ENCODE data around the gene VBP1.
A peak's percentile ranks its signal among the peaks of the same experiment; 100 is the strongest.
"Not testable (repeated sequence)": the region's sequence is repeated elsewhere in the genome, so short reads cannot be mapped to it uniquely, and the experiment has no call there.

VBP1 gene

DNA sequence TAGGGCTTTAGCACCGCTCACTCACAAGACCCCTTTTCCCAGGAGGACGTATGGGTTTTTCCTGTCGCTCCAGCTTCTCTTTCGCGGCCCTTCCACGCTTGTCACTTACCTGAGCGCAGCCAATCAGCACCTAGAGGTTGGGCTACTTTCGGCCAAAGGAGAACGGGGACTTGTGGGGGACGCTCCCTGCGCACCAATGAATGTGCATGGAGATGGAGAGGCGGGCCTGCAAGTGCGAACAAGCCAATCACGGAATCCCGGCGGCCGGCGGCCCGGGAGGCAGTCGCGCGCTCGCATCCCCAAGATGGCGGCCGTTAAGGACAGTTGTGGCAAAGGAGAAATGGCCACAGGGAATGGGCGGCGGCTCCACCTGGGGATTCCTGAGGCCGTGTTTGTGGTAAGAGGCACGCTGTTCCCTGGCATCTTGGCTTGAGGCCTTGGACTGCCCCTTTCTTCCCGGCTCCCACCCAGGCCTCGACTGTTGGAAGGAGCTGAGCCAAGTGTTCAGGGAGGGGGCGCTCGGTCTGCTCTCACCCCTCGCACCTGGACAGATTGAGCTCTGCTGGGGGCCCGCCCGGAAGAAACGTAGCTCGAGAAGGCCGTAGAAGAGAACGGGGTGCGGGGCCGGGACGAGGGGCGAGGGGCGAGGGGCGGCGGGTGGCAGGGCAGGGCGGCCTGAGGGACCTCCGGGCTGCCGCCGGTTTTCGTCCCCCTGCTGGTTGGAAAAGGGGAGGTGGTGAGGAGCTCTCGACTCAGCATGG, at the start of gene VBP1:
TSS of gene VBP1 (plus strand) at position 282 of the 761 bp plus-strand sequence. CDS start at position 305, 23 bp downstream.
- DNase-seq (ENCODE audit: low read depth): peak; percentile 88

GRCh38 chrX:155169881-155170280, 46.4 kb upstream of the VBP1 start:
- DNase-seq (ENCODE audit: low read depth): no peak

DNA sequence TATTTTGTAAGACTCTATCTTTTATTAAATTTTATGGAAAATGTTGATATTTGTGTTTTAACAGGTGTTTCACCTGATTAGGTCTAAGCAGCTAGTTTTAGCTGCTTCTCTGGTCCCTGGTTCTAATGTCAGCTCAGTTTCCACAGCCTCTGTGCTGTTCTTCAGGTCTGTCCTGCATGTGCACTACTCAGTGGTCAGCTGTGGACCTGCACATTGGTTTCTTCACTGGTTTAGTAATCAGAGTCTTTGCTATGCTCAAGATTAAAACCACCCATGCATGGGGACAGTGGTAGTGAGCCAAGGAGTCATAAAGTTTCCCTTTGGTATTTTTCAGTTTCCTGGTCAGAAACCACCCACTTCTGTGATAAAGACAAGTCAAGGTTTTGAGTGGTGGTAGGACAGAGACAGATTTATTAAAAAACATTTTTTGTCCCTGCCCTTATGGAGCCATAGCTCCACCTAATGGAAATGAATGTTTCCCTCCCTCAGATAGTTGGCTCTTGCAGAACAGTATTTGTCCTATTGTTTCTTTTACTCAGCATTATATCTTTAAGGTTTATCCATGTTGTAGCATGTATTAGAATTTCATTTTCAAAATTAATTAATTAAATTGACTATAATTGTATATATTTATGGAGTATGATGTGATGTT, 36.8 kb upstream of the VBP1 start:
- no peak for DNase-seq (ENCODE audit: low read depth)

DNA sequence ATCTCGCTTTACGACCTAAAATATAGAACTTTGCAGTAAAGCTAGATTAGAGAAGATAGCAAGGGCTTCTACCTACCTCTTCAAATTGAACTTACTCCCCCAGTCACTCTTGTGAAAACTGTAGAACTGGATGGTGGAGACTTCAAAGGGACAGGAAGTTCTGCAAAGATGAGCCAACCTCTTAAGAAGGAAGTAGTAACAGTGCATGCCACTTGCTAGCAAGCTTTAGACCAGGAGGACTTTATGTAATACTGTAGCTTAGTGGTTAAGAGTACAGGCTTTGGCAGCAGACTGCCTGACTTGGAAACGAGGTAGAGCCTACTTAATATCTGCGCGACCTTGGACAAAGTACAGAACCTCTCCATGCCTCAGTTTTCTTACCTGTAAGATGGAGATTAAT, 27.5 kb upstream of the VBP1 start:
- no peak for DNase-seq (ENCODE audit: low read depth)

- no peak for DNase-seq (ENCODE audit: low read depth)
Measured at GRCh38 chrX:155211208-155211607, 5.1 kb upstream of the VBP1 start.

DNA sequence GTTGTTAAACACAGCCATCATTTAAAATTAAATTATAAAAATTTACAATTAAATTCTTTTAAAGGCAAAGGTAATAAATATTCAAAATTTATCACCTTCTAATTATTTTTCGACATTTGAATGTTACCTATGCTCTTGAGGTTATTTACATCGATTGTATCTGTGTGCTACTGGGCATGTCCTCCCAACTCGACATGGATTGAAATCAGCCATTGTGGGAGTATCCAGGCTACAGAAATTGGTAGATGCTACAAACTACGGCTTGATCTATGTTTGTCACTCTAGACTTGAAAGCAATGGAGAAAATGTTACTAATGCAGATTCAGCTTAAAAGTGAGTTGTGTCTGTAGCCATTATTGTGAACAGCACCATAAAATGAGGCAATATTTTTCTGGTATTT, 2.5 kb upstream of the VBP1 start:
- no peak for DNase-seq (ENCODE audit: low read depth)

GRCh38 chrX:155215443-155216178, 649 bp upstream of the VBP1 start:
- DNase-seq (ENCODE audit: low read depth): no peak

GRCh38 chrX:155216940-155217440, 730 bp downstream of the VBP1 start:
- no peak for DNase-seq (ENCODE audit: low read depth)

DNA sequence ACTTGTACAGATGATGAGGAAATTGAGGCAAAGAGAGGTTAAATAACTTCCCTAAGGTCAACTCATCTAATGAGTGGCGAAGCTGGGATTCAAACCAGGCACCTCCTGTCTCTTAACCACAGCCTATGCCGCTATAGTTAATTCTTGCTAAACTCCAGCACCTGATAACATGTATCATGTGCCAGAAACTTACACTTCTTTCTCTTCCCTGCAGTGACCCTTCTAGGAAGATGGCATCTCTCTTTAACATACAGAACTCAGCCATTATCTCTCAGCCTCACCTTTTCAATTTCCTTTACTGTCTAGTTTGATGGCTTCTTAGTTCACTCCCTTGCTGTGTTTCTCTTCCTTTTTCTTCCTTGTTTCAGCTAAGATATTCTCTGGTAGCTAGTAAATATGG, 2.5 kb downstream of the VBP1 start:
- DNase-seq (ENCODE audit: low read depth): no peak

GRCh38 chrX:155221351-155221750, 5.1 kb downstream of the VBP1 start:
- no peak for DNase-seq (ENCODE audit: low read depth)

GRCh38 chrX:155223746-155224145, 7.5 kb downstream of the VBP1 start:
- DNase-seq (ENCODE audit: low read depth): not testable (repeated sequence)

DNA sequence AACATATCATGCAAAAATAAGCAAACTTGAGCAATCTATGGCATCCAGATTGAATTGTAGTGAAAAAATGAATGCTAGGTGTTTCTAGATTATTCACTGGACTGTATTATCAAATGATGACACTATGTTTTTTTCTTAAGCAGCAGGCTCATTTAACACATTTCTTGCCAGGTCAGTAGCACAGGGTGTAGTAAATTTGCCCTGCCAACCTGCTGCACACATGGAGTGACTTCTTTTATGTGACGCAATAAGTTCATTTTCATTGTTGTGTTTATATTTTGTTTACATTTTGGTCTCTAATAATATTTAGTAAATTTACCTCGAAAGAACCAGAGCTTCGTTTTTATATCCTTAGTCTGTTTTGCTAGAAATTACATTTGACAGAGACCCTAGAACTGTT, 9.5 kb downstream of the VBP1 start:
- no peak for DNase-seq (ENCODE audit: low read depth)

- DNase-seq (ENCODE audit: low read depth): no peak
Measured at GRCh38 chrX:155231163-155231562, 14.9 kb downstream of the VBP1 start.

DNA sequence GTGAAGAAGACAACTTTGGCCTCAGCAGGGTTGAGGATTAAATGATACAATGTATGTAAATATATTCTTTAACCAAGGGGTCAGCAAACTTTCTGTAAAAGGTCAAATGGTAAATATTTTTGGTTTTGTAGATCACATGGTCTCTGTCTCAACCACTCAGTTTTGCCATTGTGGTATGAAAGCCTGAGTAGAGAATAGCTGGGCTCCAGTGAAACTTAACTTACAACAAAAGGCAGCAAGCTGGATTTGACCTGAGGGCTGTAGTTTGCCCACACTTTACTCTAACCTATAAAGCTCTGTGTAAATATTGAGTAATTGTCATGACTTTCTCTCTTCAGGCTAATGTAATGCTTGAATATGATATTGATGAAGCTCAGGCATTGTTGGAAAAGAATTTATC, 19.6 kb downstream of the VBP1 start:
- DNase-seq (ENCODE audit: low read depth): no peak

GRCh38 chrX:155237719-155238118, 21.5 kb downstream of the VBP1 start:
- DNase-seq (ENCODE audit: low read depth): no peak

GRCh38 chrX:155242300-155242699, 26.0 kb downstream of the VBP1 start:
- DNase-seq (ENCODE audit: low read depth): no peak

DNA sequence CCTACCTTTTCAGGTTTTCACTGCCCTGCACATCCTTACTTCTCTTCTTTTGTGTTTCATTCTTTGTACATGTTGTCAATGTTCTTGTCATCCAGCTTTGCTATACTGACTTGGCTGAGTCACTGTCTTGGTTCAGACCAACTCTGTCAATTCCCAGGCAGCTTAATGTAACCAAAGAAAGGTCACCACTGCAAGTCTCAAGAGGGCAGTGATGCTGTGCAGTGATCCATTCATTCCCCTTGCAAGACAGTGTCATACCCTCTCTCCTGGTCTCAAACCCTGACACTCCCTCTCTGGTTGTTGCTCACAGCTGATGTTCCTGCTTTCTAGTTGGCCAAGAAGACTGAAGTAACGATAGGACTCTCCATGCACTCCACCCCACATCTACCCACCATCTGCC, 30.5 kb downstream of the VBP1 start:
- DNase-seq (ENCODE audit: low read depth): no peak

- DNase-seq (ENCODE audit: low read depth): no peak
Measured at GRCh38 chrX:155247497-155247896, 31.2 kb downstream of the VBP1 start.

DNA sequence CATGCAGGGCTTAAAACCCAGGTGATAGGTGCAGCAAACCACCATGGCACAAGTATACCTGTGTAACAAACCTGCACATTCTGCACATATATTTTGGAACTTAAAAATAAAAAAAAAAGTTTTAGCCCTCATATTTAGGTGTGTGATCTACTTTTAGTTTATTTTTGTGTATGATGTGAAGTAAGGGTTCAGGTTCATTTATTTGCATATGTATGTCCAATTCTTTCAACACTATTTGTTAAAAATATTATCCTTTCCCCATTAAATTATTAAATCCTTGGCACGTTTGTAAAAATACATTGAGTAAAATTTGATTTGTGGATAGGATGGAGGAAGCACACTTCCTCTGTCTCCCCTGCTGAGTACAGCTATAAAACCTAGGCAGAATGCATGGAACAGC, 35.1 kb downstream of the VBP1 start:
- DNase-seq (ENCODE audit: low read depth): no peak

DNA sequence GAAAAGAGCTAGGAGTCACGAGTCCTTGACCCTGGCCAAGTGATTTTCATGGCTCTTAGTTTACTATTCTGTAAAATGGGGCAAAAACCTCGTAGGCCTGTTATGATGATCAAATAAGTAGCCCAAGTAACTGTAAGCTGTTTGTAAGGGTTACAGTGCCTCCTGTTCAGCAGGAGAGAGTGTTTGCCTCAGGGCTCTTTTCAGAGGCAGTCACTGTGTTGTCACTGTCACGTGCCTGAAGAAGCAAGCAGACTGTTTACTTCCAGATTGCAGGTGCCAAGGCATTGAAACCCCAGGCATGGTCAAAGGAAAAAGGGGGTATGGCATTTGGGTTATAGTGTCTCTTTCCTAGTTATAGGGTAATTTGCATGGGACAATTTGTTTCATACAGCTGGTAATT, 43.5 kb downstream of the VBP1 start:
- DNase-seq (ENCODE audit: low read depth): no peak

- no peak for DNase-seq (ENCODE audit: low read depth)
Measured at GRCh38 chrX:155262970-155263754, 46.9 kb downstream of the VBP1 start.
